A375 (cell line): ENCODE results near the gene TAMM41. TPM values are rescaled to one million over a fixed set of nuclear protein-coding genes. Genes with fewer than 3 reads are reported as not detected.

ENCODE experiments used
- small RNA-seq: library from RNA; depleted of rRNA; stranded (forward); fragments of <200 nt; gene quantifications from one replicate; pipeline ENCODE3, GENCODE V24; 2014
- total RNA-seq: library from RNA; depleted of rRNA; stranded (reverse); fragments of >200 nt; shearing (Covaris generic); gene quantifications from 2 replicates; pipeline ENCODE4 v1.2.3, GENCODE V29; 2014; rRNA removed

Gene TAMM41
- total RNA-seq = 8.4 and 9.8 TPM in 2 replicates

DNA sequence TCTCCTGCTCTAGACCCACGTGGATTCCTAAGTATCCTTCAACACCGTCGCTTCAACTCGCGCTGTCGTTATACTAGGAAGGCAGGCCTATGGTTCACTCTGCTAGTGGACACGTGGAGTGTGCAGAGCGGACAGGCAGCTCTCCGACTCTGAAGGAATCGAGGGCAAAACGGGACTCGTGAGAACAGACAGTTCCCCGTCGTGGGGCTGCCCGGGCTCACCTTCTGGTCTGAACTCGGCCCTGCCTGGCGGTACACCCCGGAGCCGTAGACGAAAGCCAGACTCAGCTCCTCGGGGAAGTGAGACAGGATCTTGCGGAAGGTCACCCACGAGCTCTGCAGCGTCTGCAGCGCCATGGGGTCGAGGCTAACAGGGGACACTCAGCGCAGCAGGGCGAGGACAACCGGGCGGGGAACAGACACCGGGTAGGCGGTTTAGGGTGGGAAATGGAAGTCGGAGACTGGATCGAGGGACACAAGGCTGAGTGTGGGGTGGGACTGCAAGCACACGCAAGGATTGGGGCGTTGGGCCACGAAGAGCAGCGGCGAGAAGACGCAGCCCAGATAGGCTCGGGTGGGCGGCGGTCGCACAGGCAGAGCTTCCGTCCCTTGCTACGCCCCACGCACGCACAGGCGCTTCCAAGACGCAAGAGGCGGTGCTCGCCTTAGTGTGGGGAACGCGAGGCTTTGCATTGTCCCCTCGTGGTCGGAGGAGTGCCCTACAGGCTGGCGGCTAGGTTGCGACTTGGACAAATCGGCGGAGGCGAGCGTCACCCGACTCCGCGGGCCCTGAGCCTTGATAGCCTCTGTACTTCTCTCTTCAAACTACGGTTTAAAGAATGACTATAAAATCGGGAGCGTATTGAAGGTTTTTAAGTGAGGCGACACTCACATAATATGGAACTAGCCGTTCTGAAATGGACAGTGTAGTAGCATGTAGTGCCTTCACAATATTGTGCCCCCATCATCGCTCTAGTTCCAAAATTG is at the start of gene TAMM41:
Gene TAMM41, minus strand, starts transcription at position 605 of the 986 bp plus-strand sequence. Its CDS starts 249 bp downstream, at position 356.

Small RNA genes within 50 kb of the gene (small RNA-seq; reads per million reads assigned to genes)
- gene CYCSP12 = not detected

Other genes with a start within 250 kb of the TAMM41 start
- 37.5 and 40.6 TPM in 2 replicates for gene VGLL4, start 203.0 kb downstream of the TAMM41 start, total RNA-seq
- gene SYN2, start 157.5 kb upstream of the TAMM41 start, total RNA-seq = 0.13 and 0.34 TPM in 2 replicates